GM23248 (cell line): ENCODE results near the gene CCNYL1. TPM values are rescaled to one million over a fixed set of nuclear protein-coding genes. Genes with fewer than 3 reads are reported as not detected.

Experiments used
- DNase-seq: peaks from one replicate; pipeline ENCODE4 v3.0.0-alpha.2; 2015
- H2AFZ ChIP-seq: fragments of 200-600 bp; sonication (generic); 2 replicates; pipeline ENCODE4 v1.6.1; 2016; ENCODE audit warnings: antibody characterized with exemption
- H3F3A ChIP-seq: fragments of 200-600 bp; sonication (generic); 2 replicates; pipeline ENCODE4 v1.6.1; 2016; ENCODE audit warnings: mild to moderate bottlenecking, antibody characterized with exemption, mixed run types; ENCODE audit not compliant: insufficient read depth
- H3K27ac ChIP-seq: fragments of 200-600 bp; sonication (generic); 2 replicates; pipeline ENCODE4 v1.5.1; 2016; ENCODE audit warnings: mild to moderate bottlenecking
- H3K27me3 ChIP-seq: fragments of 200-600 bp; sonication (generic); replicated peaks from 2 replicates; pipeline ENCODE4 v1.6.1; 2016; ENCODE audit warnings: mild to moderate bottlenecking; ENCODE audit not compliant: insufficient read depth
- H3K36me3 ChIP-seq: fragments of 200-600 bp; sonication (generic); 2 replicates; pipeline ENCODE4 v1.6.1; 2016; ENCODE audit warnings: low read depth, mild to moderate bottlenecking
- H3K4me1 ChIP-seq: fragments of 200-600 bp; sonication (generic); 2 replicates; pipeline ENCODE4 v1.6.1; 2016; ENCODE audit warnings: mild to moderate bottlenecking; ENCODE audit not compliant: insufficient read depth
- H3K4me2 ChIP-seq: fragments of 200-600 bp; sonication (generic); one replicate; pipeline ENCODE4 v1.6.1; 2016; ENCODE audit warnings: mild to moderate bottlenecking; ENCODE audit not compliant: unreplicated experiment
- H3K4me3 ChIP-seq: fragments of 200-600 bp; sonication (generic); 2 replicates; pipeline ENCODE4 v1.5.1; 2016; ENCODE audit warnings: mild to moderate bottlenecking
- H3K79me2 ChIP-seq: fragments of 200-600 bp; sonication (generic); 2 replicates; pipeline ENCODE4 v1.6.1; 2016; ENCODE audit warnings: mild to moderate bottlenecking; ENCODE audit not compliant: insufficient read depth
- H3K9ac ChIP-seq: fragments of 200-600 bp; sonication (generic); 2 replicates; pipeline ENCODE4 v1.6.1; 2016; ENCODE audit warnings: mild to moderate bottlenecking
- H3K9me2 ChIP-seq: fragments of 200-600 bp; sonication (generic); 2 replicates; pipeline ENCODE4 v1.6.1; 2016; ENCODE audit warnings: mixed run types, mild to moderate bottlenecking, moderate library complexity; ENCODE audit not compliant: insufficient read depth
- H3K9me3 ChIP-seq: fragments of 200-600 bp; sonication (generic); one replicate; pipeline ENCODE4 v1.6.1; 2017; ENCODE audit warnings: low read depth
- H4K20me1 ChIP-seq: fragments of 200-600 bp; sonication (generic); 2 replicates; pipeline ENCODE4 v1.6.0; 2016; ENCODE audit not compliant: insufficient read depth
- EZH2 ChIP-seq: fragments of 200-600 bp; sonication (generic); IDR thresholded peaks from 2 replicates; pipeline ENCODE4 v1.6.1; 2018; ENCODE audit warnings: antibody characterized with exemption, mild to moderate bottlenecking; ENCODE audit not compliant: insufficient read depth, poor library complexity, severe bottlenecking
- EZH2phosphoT487 ChIP-seq: fragments of 200-600 bp; sonication (generic); IDR thresholded peaks from 2 replicates; pipeline ENCODE4 v1.6.1; 2018; ENCODE audit warnings: antibody characterized with exemption, moderate library complexity, mild to moderate bottlenecking, low read depth; ENCODE audit not compliant: insufficient read depth
- WGBS, 2 experiments: methylation state at CpG; one replicate each; pipeline ENCODE4 v1.1.6; 2015 to 2017; ENCODE audit warnings: low lambda C conversion rate in 2 of 2, low coverage in 1 of 2; ENCODE audit errors: missing lambda C conversion rate in 2 of 2; 5-methylcytosine and 5-hydroxymethylcytosine counted together
- in situ Hi-C: fragments of 300-500 bp; cut with MboI; formaldehyde crosslinking; loops from 2 replicates; pipeline ENCODE4 v1.15.0; 2020
- polyA plus RNA-seq: library from polyadenylated mRNA; unstranded; fragments of >200 nt; fragmentation: Nextera tagmentation; extraction: Ambion mirVana; gene quantifications from 2 replicates; pipeline ENCODE4 v1.2.1, GENCODE V29; 2016
- total RNA-seq: library from RNA; depleted of rRNA; stranded (reverse); fragments of >200 nt; shearing (Covaris generic); gene quantifications from 2 replicates; pipeline ENCODE4 v1.2.3, GENCODE V29; 2014

Gene CCNYL1
- total and polyA plus RNA-seq, 2 experiments from 2014 or later, result 12.5 to 12.7 TPM

GRCh38 chr2:207768168-207768865, 56.9 kb downstream of the CCNYL1 start:
- Histone ChIP-seq H3K79me2 (no peaks in the 10 kb centered on the region), H3F3A (no peaks in the 10 kb centered on the region), H3K27me3 (no peaks in the 10 kb centered on the region), H3K9me3 (no peaks in the 10 kb centered on the region), H3K4me2 (peak overlapping the region; percentile 89), H2AFZ (peak overlapping the region; percentile 86), H4K20me1 (no peaks in the 10 kb centered on the region), H3K4me1 (no peaks in the 10 kb centered on the region), H3K9ac (no peak overlapping the region), H3K4me3 (peak overlapping the region; percentile 69), H3K27ac (no peak overlapping the region), H3K36me3 (no peaks in the 10 kb centered on the region), H3K9me2 (no peaks in the 10 kb centered on the region)
- in situ Hi-C loops, result no loop called here
- TF ChIP-seq EZH2phosphoT487 (no peak), EZH2 (no peak)
- 4 to 5% methylated on average over 55 to 56 of the region's 73 CpGs for WGBS, 2 experiments
- peak; percentile 63 for DNase-seq

DNA sequence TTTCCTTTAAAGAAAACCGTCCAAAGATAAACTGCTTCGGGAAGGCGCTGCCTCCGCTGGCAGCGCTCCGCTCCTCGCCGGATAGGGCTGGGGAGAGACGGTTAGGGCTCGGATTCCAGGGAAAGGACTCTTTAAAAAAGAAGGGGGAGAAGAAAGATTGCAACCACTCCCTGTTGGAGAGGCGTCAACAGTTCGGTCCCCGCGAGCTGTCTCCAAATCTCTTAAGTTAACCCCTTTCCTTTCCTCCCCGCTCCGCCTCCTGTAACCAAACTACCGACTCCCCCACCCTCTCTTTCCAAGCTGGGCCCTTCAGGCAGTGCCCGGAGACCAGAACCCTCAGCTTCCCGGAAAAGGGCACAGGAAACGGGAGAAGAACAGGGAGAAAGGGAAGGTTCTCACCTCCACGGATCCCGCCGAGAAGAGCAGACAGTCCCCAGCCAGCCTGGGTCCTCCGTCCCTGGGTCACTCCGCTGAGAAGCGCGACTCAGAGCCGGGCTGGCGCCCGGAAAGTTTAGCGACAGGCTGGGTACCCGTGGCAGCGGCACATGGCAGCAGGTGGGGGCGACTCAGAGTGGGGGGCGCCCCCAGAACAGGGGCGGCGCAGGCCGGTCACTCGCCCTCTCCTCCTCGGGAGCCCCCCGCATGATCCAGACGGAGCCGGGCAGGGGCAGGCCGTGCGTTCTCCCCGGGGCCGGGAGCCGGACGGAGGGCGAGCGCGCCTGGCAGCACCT, 57.6 kb downstream of the CCNYL1 start:
- peak overlapping the region; percentile 11; the same call in 1 of the 2 replicates for H3K9ac ChIP-seq
- WGBS, 2 experiments, result 1% methylated on average over 41 to 42 of the region's 52 CpGs
- TF ChIP-seq EZH2phosphoT487, result no peak
- no peak for TF ChIP-seq EZH2
- DNase-seq, result peak; percentile 51
- no peaks in the 10 kb centered on the region for H3K9me2 ChIP-seq
- H4K20me1 ChIP-seq, result no peaks in the 10 kb centered on the region
- H2AFZ ChIP-seq, result peak overlapping the region; percentile 86
- H3K27me3 ChIP-seq, result no peaks in the 10 kb centered on the region
- no peaks in the 10 kb centered on the region for H3K36me3 ChIP-seq
- H3K4me3 ChIP-seq, result peak overlapping the region; percentile 69
- no peaks in the 10 kb centered on the region for H3K4me1 ChIP-seq
- in situ Hi-C loops, result no loop called here
- no peak overlapping the region for H3K27ac ChIP-seq
- no peaks in the 10 kb centered on the region for H3F3A ChIP-seq
- no peaks in the 10 kb centered on the region for H3K79me2 ChIP-seq
- peak overlapping the region; percentile 89 for H3K4me2 ChIP-seq
- H3K9me3 ChIP-seq, result no peaks in the 10 kb centered on the region

DNA sequence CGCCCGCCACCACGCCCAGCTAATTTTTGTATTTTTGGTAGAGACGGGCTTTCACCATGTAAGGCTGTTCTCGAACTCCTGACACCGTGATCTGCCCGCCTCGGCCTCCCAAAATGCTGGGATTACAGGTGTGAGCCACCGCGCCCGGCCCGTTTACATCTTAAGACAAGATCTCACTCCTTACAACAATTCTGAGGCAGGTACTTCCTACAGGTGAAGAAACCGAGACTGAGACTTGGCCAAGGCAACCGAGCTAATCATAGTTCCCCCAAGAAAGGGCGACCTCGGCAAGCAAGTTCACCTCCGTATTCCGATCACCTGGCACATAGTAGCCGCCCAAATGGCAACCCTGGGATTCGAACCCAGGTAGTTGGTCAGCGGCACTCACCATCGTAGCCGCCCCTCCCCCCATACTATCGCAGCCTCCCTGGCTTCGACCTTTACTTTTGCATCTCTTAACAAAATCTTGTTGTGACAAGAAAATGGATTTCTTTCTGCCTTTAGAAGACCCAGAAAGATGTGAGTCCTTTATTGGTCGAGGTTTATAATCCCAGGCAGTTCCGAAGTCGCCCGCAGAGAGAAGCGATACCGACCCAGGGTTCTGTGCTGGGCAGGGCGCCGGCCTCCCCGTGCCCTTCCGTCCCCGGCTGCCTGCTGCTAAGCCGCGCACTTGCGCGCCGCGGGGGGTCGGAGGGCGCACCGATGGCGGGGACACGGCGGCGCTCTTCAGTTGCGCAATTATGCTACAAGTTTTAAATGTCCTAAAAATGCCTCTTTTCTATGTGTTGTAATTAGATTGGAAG, 59.4 kb downstream of the CCNYL1 start:
- Histone ChIP-seq H2AFZ (peak overlapping the region; percentile 86), H3K27me3 (no peaks in the 10 kb centered on the region), H3K79me2 (no peaks in the 10 kb centered on the region), H3K36me3 (no peaks in the 10 kb centered on the region), H3K9me3 (no peaks in the 10 kb centered on the region), H3F3A (no peaks in the 10 kb centered on the region), H3K4me3 (peak overlapping the region; percentile 69), H3K4me1 (no peaks in the 10 kb centered on the region), H3K9me2 (no peaks in the 10 kb centered on the region), H3K4me2 (peak overlapping the region; percentile 89), H3K27ac (no peak overlapping the region), H3K9ac (no peak overlapping the region), H4K20me1 (no peaks in the 10 kb centered on the region)
- peak; percentile 49 for DNase-seq
- no peak for TF ChIP-seq EZH2phosphoT487
- TF ChIP-seq EZH2, result no peak
- 2 to 3% methylated on average over 47 to 50 of the region's 50 CpGs for WGBS, 2 experiments
- in situ Hi-C loops, result no loop called here

DNA sequence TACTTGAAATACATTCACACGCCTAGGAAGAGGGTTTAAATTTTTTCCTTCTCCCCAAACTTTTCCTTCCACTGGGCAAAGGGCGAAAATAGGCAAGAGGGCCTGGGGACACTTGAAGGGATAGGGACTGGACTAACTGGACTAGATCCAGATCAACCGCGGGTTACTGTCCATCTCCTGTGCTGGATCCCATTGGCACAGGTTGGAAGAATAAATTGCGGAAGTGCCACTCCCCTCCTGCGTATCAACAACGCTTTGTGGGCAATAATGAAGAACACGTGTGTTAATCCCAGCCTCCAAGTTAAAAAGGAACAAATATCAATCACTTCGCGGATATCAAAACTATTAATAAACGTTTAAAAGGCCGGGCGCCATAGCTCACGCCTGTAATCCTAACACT, 60.0 kb downstream of the CCNYL1 start:
- TF ChIP-seq EZH2 (no peak), EZH2phosphoT487 (no peak)
- 59 to 60% methylated on average over 14 of the region's 14 CpGs for WGBS, 2 experiments
- no peaks in the 10 kb centered on the region for H3F3A ChIP-seq

More for the DNA sequence above, 60.0 kb downstream of the CCNYL1 start:
- H3K9me3 ChIP-seq, result no peaks in the 10 kb centered on the region
- no peaks in the 10 kb centered on the region for H3K36me3 ChIP-seq
- H3K4me1 ChIP-seq, result no peaks in the 10 kb centered on the region
- H3K27me3 ChIP-seq, result no peaks in the 10 kb centered on the region
- no peak overlapping the region for H3K9ac ChIP-seq
- peak overlapping the region; percentile 69 for H3K4me3 ChIP-seq
- in situ Hi-C loops, result no loop called here
- peak overlapping the region; percentile 86; the same call in 1 of the 2 replicates for H2AFZ ChIP-seq
- DNase-seq, result no peak
- peak overlapping the region; percentile 89 for H3K4me2 ChIP-seq
- no peaks in the 10 kb centered on the region for H4K20me1 ChIP-seq
- H3K79me2 ChIP-seq, result no peaks in the 10 kb centered on the region
- no peak overlapping the region for H3K27ac ChIP-seq
- H3K9me2 ChIP-seq, result no peaks in the 10 kb centered on the region
